GM12878 (cell line): ENCODE results near the gene DISC1. TPM values are rescaled to one million over a fixed set of nuclear protein-coding genes. Genes with fewer than 3 reads are reported as not detected.

Experiments
- TCF12 ChIP-seq: IDR thresholded peaks from 2 replicates; pipeline ENCODE4 v1.6.1; 2011; ENCODE audit warnings: low read depth, mild to moderate bottlenecking, low read length
- polyA plus RNA-seq, 11 experiments: library from polyadenylated mRNA; depleted of rRNA in 4 of 11; unstranded in 6 of 11; stranded (reverse) in 5 of 11; fragments of >200 nt; fragmentation: Nextera tagmentation in 4 of 11; fragmentation: Illumina TruSeq in 1 of 11; extraction: Ambion mirVana in 4 of 11; extraction: Trizol in 1 of 11; gene quantifications; 1 replicate in 1 of 11; 2 replicates in 10 of 11; pipeline versions ENCODE4 v1.2.1 to v1.2.3, GENCODE V29; 2011 to 2016; ENCODE audit warnings: inconsistent platforms in 2 of 11, missing spikeins in 2 of 11, low read depth in 1 of 11
- total RNA-seq, 4 experiments: library from RNA; depleted of rRNA in 3 of 4; stranded (reverse); fragments of >200 nt in 3 of 4; fragmentation: Illumina TruSeq in 1 of 4; extraction: Trizol in 1 of 4; gene quantifications; 2 replicates each; pipeline versions ENCODE4 v1.2.1 to v1.2.3, GENCODE V29; 2013 to 2021
- TF ChIP-seq, protein P1 (sequence below): fragments of 450-650 bp; IDR thresholded peaks from 2 replicates; pipeline ENCODE4 v1.6.1; 2017; ENCODE audit warnings: antibody characterized with exemption, mild to moderate bottlenecking, moderate library complexity
- TF ChIP-seq, protein P2 (sequence below): fragments of 450-650 bp; IDR thresholded peaks from 2 replicates; pipeline ENCODE4 v1.6.1; 2016; ENCODE audit warnings: mild to moderate bottlenecking
- TF ChIP-seq, protein P3 (sequence below): fragments of 450-650 bp; conservative IDR thresholded peaks from 2 replicates; pipeline ENCODE4 v1.6.1; 2017; ENCODE audit warnings: mild to moderate bottlenecking, moderate library complexity
- TF ChIP-seq, protein P4 (sequence below): IDR thresholded peaks from 2 replicates; pipeline ENCODE4 v1.6.1; 2011; ENCODE audit warnings: borderline replicate concordance, low read depth, mild to moderate bottlenecking, moderate library complexity, low read length; ENCODE audit not compliant: insufficient read depth, poor library complexity, severe bottlenecking

The DISC1 gene
- total and polyA plus RNA-seq, 10 of the 15 experiments (the other 5 are each of a cell fraction or from before 2014, with no cell fraction given) = 0.05 to 0.72 (median 0.19) TPM; not detected in 1

DNA sequence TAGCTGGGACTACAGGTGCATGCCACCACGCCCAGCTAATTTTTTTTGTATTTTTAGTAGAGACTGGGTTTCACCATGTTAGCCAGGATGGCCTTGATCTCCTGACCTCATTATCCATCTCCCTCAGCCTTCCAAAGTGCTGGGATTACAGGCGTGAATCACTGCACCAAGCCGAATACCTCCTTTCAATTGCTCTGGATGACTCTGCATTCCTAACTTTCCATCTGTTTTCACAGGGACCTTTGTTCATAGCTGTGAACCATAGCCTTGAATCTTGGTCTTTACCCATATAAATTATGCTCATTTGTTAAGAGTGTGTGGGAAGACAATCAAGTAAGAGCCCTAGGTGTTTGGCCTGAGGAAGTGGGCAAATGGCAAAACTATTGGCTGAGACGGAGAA is 422.7 kb downstream of the DISC1 start (continued):
- TF ChIP-seq, protein P1, sequence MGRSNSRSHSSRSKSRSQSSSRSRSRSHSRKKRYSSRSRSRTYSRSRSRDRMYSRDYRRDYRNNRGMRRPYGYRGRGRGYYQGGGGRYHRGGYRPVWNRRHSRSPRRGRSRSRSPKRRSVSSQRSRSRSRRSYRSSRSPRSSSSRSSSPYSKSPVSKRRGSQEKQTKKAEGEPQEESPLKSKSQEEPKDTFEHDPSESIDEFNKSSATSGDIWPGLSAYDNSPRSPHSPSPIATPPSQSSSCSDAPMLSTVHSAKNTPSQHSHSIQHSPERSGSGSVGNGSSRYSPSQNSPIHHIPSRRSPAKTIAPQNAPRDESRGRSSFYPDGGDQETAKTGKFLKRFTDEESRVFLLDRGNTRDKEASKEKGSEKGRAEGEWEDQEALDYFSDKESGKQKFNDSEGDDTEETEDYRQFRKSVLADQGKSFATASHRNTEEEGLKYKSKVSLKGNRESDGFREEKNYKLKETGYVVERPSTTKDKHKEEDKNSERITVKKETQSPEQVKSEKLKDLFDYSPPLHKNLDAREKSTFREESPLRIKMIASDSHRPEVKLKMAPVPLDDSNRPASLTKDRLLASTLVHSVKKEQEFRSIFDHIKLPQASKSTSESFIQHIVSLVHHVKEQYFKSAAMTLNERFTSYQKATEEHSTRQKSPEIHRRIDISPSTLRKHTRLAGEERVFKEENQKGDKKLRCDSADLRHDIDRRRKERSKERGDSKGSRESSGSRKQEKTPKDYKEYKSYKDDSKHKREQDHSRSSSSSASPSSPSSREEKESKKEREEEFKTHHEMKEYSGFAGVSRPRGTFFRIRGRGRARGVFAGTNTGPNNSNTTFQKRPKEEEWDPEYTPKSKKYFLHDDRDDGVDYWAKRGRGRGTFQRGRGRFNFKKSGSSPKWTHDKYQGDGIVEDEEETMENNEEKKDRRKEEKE = no peak
- TF ChIP-seq, protein P2, sequence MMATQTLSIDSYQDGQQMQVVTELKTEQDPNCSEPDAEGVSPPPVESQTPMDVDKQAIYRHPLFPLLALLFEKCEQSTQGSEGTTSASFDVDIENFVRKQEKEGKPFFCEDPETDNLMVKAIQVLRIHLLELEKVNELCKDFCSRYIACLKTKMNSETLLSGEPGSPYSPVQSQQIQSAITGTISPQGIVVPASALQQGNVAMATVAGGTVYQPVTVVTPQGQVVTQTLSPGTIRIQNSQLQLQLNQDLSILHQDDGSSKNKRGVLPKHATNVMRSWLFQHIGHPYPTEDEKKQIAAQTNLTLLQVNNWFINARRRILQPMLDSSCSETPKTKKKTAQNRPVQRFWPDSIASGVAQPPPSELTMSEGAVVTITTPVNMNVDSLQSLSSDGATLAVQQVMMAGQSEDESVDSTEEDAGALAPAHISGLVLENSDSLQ = no peak
- TF ChIP-seq, protein P3, sequence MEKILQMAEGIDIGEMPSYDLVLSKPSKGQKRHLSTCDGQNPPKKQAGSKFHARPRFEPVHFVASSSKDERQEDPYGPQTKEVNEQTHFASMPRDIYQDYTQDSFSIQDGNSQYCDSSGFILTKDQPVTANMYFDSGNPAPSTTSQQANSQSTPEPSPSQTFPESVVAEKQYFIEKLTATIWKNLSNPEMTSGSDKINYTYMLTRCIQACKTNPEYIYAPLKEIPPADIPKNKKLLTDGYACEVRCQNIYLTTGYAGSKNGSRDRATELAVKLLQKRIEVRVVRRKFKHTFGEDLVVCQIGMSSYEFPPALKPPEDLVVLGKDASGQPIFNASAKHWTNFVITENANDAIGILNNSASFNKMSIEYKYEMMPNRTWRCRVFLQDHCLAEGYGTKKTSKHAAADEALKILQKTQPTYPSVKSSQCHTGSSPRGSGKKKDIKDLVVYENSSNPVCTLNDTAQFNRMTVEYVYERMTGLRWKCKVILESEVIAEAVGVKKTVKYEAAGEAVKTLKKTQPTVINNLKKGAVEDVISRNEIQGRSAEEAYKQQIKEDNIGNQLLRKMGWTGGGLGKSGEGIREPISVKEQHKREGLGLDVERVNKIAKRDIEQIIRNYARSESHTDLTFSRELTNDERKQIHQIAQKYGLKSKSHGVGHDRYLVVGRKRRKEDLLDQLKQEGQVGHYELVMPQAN = no peak
- TF ChIP-seq, protein P4, sequence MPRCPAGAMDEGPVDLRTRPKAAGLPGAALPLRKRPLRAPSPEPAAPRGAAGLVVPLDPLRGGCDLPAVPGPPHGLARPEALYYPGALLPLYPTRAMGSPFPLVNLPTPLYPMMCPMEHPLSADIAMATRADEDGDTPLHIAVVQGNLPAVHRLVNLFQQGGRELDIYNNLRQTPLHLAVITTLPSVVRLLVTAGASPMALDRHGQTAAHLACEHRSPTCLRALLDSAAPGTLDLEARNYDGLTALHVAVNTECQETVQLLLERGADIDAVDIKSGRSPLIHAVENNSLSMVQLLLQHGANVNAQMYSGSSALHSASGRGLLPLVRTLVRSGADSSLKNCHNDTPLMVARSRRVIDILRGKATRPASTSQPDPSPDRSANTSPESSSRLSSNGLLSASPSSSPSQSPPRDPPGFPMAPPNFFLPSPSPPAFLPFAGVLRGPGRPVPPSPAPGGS = no peak
- no peak for TF ChIP-seq TCF12
- TF ChIP-seq, all 136 proteins: peak for 0
